Epithelial cell of esophagus (primary cell): ENCODE measurements around the gene RTF1.

Source experiments
- DNase-seq: peaks from one replicate; pipeline ENCODE4 v3.0.0; 2010; ENCODE audit warnings: low read depth
- H3K4me3 ChIP-seq: 2 replicates; pipeline ENCODE4 v1.5.1; 2011; ENCODE audit warnings: mild to moderate bottlenecking, low read length, control low read depth
- TF ChIP-seq, protein P1 (sequence below): IDR thresholded peaks from 2 replicates; pipeline ENCODE4 v1.5.1; 2011; ENCODE audit warnings: low read depth, mild to moderate bottlenecking, low read length, control low read depth, inconsistent platforms; ENCODE audit not compliant: insufficient read depth; ENCODE audit errors: missing control alignments

Gene RTF1

DNA sequence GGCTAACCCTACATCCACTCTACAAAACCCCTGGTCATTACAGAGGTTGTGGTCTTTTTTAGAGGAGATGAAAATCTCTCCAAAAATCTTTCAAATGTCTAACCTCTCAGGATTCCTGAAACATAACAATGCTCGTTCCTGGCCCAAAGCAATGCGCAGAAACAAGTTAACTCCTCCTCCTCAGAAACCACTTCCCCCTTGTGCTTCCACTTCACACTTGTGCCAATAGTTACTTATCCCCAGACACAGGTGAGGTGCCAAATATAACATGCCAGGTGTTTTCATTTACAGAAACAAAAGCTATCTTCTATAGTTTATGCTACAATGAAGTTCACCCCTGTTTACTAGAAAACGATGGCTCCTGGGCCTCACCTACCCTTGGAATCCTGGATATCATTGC lies 20.8 kb upstream of the RTF1 start:
- no peak for DNase-seq
- no peak overlapping the region for H3K4me3 ChIP-seq
- TF ChIP-seq, protein P1, sequence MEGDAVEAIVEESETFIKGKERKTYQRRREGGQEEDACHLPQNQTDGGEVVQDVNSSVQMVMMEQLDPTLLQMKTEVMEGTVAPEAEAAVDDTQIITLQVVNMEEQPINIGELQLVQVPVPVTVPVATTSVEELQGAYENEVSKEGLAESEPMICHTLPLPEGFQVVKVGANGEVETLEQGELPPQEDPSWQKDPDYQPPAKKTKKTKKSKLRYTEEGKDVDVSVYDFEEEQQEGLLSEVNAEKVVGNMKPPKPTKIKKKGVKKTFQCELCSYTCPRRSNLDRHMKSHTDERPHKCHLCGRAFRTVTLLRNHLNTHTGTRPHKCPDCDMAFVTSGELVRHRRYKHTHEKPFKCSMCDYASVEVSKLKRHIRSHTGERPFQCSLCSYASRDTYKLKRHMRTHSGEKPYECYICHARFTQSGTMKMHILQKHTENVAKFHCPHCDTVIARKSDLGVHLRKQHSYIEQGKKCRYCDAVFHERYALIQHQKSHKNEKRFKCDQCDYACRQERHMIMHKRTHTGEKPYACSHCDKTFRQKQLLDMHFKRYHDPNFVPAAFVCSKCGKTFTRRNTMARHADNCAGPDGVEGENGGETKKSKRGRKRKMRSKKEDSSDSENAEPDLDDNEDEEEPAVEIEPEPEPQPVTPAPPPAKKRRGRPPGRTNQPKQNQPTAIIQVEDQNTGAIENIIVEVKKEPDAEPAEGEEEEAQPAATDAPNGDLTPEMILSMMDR: no peak

DNA sequence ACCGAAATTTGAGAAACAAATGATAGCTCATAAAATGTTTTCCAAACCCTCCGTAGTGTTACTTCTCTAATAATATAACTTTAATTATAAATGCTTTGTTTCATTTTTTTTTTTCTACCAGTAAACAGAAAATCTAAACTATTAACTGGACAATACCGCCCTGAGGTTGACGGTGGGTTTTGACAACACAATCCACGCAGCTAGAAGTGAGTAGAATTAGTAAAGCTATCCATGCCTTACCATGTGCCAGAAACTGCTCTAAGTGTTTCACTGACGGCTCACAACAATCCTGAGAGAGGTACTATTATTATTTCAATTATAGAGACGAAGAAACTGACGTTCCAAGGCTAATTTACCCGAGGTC lies 15.0 kb upstream of the RTF1 start:
- TF ChIP-seq, protein P1: no peak
- DNase-seq: no peak
- peak overlapping the region; percentile 84 for H3K4me3 ChIP-seq

DNA sequence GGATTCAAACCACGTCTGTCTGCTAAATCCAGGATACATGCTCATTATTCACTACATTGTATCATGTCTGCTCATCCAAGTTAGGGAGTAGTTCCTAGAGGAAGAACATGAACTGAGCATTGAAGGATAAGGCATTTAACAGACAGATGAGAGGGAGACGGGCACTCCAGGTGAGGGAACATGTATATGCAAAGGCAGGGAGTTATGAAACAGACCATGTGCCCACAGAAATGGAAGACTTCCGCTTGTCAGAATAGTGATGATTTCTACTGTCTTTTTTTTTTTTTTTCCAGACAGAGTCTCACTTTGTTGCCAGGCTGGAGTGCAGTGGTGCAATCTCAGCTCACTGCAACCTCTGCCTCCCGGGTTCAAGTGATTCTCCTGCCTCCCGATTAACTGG lies 9.6 kb upstream of the RTF1 start:
- no peak for DNase-seq
- H3K4me3 ChIP-seq: no peak overlapping the region
- TF ChIP-seq, protein P1: no peak

DNA sequence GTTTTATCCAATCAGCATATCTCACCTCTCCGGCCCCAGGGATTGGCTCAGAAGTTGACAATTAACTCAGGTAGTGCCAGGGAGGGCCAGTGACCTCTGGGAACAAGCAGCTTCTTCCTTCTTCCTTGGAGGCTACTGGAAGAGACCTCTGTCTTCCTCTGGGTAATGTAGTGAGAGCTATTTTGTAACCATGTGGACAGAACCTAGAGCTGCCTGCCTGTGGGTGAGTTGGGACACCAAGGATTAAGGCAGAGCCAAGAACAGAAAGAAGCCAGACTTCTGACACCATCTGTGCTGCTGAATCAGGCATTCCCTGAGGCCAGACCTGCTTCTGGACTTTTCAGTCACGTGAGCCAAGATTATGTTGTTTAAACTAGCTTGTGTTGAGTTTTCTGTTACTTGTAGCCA lies 8.7 kb upstream of the RTF1 start:
- TF ChIP-seq, protein P1: no peak
- DNase-seq: peak; percentile 90
- H3K4me3 ChIP-seq: no peak overlapping the region

DNA sequence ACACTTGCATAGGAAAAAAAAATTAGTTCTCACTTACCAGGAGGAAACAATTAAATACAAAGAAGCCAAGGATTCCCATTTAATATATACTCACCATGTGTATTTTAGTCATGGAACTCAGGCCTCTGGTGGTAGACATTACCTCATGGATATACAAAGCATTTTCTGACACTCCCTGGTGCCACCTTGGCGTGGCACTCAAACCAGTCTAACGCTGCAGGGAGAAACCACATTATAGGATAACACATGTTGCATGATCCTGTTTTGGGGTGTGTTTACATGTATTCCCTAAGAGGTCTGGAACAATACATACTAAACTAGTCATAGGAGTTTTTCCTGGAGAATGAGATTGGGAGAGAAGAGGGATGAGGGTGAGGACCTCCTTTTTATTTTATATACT lies 5.9 kb upstream of the RTF1 start:
- TF ChIP-seq, protein P1: no peak
- peak; percentile 81 for DNase-seq
- no peak overlapping the region for H3K4me3 ChIP-seq

DNA sequence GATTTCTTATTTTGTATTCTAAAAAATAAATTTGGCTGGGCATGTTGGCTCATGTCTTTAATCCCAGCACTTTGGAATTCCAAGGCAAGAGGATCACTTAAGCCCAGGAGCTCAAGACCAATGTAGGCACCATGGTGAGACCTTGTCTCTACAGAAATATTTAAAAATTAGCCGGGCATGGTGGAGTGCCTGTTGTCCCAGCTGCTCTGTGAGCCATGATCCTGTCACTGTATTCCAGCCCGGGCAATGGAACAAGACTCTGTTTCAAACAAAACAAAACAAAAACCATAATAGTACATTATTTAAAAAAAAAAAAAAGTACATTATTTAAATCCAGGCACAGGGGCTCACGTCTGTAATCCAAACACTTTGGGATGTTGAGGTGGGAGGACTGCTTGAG lies 5.5 kb upstream of the RTF1 start:
- H3K4me3 ChIP-seq: no peak overlapping the region
- TF ChIP-seq, protein P1: no peak
- DNase-seq: no peak

DNA sequence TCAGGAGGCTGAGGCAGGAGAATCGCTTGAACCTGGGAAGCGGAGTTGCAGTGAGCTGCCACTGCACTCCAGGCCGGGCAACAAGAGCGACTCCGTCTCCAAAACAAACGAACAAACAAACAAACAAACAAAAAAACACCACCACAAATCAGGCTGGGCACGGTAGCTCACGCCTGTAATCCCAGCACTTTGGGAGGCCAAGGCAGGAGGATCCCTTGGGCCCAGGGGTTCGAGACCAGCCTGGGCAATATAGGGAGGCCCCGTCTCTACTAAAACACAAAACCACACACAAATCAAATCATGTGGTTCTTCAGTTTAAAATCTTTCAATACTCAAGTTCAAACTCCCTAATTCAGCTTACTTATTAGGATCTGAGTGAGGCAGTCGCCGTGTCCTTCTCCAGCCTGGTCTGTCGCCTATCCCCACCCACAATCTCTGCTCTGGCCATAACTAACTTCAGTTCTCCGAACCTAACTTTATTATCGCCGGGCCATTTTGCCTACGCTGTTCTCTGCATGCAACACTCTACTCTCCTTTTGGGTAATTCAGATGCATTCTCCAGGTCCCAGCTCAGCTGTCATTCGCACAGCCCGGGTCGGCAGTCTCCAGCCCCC lies 660 bp upstream of the RTF1 start:
- TF ChIP-seq, protein P1: no peak
- peak overlapping the region; percentile 87 for H3K4me3 ChIP-seq
- DNase-seq: no peak
